Measurements from ENCODE around the gene NDUFB10.
"Not testable (repeated sequence)": the region's sequence is repeated elsewhere in the genome, so short reads cannot be mapped to it uniquely, and the experiment has no call there.

NDUFB10 gene

GRCh38 chr16:1926271-1926670 is 33.1 kb upstream of the NDUFB10 start:
- no peak for DNase-seq

GRCh38 chr16:1929105-1929504 is 30.2 kb upstream of the NDUFB10 start:
- no peak for DNase-seq

DNA sequence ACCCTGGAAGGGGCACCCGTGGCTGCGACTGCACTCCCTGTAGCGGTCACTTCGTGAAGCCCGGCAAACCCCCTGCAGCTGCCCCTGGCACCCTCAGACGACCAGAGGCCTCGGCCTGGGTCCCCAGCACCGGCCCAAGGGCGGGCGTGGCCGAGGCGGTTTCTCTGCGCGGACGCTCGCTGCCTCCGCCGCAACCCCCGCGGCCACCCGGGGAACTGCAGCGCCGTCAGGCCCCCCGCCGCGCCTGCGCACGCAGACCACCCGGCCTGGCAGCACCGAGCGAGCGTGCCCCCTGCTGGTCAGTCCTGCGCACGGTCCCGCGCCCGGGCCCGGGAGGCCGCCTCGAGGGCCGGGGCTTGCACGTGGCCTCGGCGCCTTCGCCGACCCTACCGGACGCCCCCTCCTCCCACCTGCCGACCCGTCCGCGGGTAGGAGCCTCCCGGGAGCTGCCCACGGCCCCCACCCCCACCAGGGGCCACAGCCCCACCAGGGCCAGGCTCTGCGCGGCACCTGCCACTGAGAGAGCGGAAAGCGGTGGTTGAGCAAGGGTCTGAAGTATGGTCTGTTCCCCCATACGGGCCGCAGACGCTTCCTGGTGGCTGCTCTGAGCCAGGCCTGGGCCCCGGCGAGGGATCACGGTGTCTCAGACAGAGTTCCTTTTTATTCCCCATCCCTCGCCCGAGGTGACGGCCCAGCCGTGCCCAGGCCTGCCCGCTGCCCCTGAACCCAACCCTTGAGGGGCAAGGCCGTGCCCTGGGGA is 29.6 kb upstream of the NDUFB10 start:
- DNase-seq, result peak; percentile 92

GRCh38 chr16:1930338-1930720 is 29.0 kb upstream of the NDUFB10 start:
- DNase-seq, result no peak

- DNase-seq, result no peak
Observed at GRCh38 chr16:1932050-1933028, 27.0 kb upstream of the NDUFB10 start.

- DNase-seq, result no peak
Observed at GRCh38 chr16:1933097-1933661, 26.2 kb upstream of the NDUFB10 start.

DNA sequence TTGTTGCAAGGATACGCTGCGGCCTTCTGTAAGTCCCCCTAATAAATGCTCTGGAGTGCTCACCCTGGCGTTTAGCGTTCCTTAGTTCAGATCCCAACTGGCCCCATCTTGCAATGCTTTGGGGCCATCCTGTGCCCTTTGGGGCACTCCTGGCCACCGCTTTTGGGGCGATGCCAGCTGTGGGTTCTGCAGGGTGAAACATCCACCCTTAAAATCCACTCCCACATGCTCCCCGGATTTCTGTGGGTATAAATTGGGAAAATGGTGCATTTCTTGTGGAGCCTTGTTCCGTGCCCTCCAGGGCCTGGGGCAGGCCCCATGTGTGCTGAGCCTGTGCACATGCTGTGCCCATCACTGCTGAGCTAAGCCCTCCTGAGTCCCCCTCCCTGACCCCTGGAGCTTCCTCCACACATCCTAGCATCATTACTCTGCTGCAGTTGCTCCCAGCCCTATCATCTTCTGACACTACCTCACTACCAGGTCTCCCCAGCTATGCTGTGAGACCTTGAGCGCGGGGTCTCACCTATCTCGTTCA is 22.3 kb upstream of the NDUFB10 start:
- no peak for DNase-seq

GRCh38 chr16:1938316-1938715 is 21.0 kb upstream of the NDUFB10 start:
- no peak for DNase-seq

DNA sequence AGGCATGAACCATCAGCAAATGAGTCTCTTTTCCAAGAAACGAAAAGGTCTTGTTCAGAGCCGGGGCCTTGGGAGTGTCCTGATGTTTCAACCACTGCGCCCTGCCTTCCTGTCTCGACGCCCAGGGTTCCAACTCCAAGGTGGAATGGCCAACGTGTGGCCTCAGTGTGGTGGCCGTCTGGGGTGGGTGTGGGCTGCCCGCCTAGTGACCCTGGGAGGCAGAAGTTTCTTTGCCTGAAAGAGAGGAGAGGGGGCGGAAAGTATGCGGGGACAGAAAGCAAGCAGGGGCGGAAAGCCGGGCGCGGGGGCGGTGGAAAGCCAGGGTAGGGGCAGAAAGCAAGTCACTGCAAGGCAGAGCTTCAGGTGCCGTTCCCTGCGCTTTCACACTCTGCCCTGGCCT is 20.4 kb upstream of the NDUFB10 start:
- no peak for DNase-seq

DNA sequence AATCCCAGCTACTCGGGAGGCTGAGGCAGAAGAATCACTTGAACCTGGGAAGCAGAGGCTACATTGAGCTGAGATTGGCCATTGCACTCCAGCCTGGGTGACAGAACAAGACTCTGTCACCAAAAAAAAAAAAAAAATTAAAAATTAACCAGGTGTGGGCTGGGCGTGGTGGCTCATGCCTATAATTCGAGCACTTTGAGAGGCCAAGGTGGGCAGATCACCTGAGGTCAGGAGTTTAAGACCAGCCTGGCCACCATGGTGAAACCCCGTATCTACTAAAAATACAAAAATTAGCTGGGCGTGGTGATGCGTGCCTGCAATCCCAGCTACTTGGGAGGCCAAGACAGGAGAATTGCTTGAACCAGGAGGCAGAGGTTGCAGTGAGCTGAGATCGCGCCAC is 19.5 kb upstream of the NDUFB10 start:
- DNase-seq, result not testable (repeated sequence)

DNA sequence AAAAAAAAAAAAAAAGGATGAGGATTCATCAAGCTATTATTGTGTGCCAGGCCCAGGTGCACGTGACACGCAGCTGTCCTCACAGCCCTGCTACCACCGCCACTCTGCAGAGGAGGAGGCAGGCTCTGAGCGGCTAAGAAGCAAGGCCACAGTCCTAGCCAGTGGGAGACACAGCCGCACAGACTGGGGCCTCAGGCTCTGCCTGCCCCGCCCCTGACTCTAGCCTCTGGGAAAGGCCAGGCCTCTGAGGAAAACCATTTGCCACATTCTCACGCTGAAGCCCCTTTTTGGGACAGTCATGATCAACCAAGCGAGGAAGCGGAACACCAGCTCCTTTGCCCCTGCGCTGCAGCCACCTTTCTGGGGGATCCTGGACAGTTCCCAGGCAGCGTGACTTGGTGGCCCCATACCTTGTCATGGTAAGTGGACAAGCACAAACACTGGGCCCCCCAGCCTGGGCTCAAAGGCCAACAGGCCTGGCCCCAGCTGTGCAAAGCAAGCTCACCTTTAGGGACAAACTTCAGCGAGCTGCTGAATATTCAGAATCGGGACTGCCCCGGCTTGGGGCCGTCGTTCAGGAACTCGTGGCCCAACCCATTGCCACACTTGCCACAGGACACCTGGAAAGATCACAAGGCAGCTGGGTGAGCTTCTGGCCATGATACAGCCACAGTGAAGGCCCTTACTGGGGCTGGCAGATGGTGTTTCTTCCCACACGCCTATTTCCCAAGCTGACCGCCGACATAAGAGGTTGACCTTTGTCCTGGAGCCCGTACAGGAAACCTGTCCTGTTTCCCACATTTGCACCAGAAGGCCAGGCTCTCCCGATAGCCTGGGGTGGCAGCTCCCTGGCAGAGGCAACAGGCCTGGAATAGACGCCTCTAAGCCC is 18.8 kb upstream of the NDUFB10 start:
- no peak for DNase-seq

- no peak for DNase-seq
Observed at GRCh38 chr16:1941162-1942046, 17.9 kb upstream of the NDUFB10 start.

GRCh38 chr16:1942047-1942809 is 17.1 kb upstream of the NDUFB10 start:
- no peak for DNase-seq

DNA sequence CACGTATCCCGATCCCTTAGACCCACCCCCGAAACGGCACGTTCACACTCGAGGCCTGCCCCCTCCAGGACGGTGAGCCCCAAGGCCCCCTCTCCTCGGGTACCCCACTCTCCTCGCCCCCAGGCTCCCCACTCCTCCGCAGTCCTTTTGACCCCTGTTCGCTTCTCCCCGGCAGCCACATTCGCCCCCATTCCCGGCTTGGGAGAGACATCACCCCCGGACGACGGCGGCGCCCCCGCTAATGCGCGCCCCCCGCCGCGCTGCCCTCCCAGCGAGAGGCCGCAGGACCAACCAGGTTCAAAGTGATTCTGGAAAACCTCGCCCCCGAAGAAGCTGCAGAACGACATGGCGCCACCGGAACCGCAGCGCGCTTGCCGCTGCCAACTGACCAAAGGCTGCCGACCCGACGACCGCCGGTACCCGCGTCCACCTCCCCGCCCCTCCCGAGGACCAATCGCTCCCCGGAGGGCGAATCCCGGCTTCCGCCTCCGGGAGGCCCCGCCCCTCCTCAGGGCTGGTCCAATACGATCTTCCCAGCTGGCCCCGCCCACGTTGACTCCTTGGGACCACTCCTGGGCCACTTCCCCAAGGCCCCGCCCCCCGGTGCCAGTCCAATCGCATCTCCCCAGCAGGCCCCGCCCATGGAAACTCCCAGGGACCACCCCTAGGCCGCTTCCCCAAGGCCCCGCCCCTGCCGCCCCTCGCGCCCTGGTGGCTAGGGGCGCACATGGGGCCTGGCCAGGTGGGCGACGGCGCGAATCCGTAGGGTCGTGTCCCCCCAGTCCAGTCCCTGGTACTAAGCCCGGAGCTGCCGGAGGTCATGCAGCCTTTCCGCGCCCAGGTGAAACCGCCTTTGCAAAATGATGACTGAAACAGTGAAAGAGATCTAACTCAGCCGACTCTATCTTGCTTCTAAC is 16.3 kb upstream of the NDUFB10 start, which contains the start of gene MSRB1:
Gene MSRB1, minus strand, starts transcription at position 390 of the 917 bp plus-strand sequence. Its CDS starts 43 bp downstream, at position 347.
- peak; percentile 99 for DNase-seq

DNA sequence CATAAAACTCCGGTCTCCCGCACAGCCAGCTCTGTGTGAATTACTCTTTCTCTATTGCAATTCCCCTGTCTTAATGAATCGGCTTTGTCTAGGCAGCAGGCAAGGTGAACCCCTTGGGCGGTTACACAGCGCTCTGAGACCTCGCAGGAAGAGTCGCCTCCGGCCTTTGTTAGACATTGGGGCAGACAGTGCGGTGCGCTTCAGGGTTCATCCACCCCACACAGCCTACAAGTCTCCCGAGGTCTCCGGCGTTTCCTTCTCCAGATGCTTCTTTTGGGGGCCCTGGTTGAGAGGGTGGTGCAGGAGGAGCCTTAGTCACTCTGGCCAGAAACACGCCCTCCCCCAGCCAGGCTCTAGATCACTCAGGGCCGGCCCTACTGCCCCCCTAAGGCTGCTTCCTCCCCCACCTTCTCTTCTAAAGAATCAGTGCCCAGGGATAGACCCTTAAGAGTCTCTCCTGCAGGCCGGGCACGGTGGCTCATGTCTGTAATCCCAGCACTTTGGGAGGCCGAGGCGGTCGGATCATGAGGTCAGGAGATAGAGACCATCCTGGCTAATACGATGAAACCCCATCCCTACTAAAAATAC is 14.6 kb upstream of the NDUFB10 start:
- DNase-seq, result no peak

- no peak for DNase-seq
Observed at GRCh38 chr16:1945559-1946391, 13.6 kb upstream of the NDUFB10 start.

DNA sequence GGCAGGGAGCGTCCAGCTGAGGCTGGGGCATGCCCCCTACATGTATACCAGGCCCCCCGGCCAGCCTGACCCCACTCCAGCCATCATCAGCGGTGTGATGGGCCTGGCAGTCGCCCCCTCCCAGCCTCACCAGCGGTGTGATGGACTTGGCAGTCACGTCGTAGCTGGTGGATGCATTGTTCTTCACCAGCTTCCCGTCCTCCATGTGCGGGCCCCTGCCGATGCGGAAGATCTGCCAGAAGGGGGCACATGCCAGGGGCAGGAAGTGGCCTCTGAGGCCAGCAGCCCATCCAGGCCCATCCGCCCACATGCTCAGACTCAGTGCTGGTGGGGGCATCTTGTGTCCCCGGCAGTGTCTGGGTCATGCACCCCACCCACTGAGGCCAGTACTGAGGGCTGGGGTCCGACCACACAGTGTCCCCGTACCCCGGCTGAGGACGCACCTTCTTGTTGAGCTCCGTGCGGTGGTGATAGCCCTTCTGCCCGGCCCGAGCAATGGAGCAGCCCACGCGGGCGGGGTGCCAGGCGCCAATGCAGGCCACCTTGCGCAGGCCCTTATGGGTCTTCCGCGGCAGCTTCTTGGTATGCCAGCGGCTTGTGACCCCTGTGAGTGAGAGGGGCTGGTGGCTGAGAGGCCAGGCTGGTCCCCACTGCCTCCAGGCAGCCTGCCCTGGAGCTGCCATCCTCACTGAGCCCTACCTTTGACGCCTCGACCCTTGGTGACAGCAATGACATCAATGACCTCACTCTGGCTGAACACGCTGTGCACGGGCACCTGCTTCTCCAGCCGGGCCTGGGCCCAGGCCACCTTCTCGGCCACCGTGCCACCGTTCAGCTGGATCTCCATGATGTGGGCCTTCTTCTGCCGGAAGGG is 12.6 kb upstream of the NDUFB10 start:
- no peak for DNase-seq
